SU-DHL-6 (cell line): Measurements from ENCODE around the gene ADH1B.

Experiments used
- H2AFZ ChIP-seq: fragments of 200-600 bp; sonication (generic); 2 replicates; pipeline ENCODE4 v1.6.1; 2014; ENCODE audit warnings: low read depth, mild to moderate bottlenecking, moderate library complexity, mixed read lengths, antibody characterized with exemption, low read length; ENCODE audit not compliant: severe bottlenecking
- H3F3A ChIP-seq: fragments of 200-600 bp; shearing (Covaris generic); 2 replicates; pipeline ENCODE4 v1.6.0; 2016; ENCODE audit warnings: antibody characterized with exemption, mild to moderate bottlenecking; ENCODE audit not compliant: insufficient read depth
- H3K27ac ChIP-seq: fragments of 200-600 bp; sonication (generic); 2 replicates; pipeline ENCODE4 v1.5.1; 2016; ENCODE audit warnings: low read depth, mild to moderate bottlenecking, low read length, moderate library complexity, mixed read lengths
- H3K27me3 ChIP-seq: fragments of 200-600 bp; sonication (generic), shearing (Covaris generic); 2 replicates; pipeline ENCODE4 v1.6.0; 2014; ENCODE audit warnings: mild to moderate bottlenecking, low read length
- H3K36me3 ChIP-seq: fragments of 200-600 bp; sonication (generic); 2 replicates; pipeline ENCODE4 v1.6.1; 2014; ENCODE audit warnings: mild to moderate bottlenecking, low read length, mixed read lengths
- H3K4me2 ChIP-seq: fragments of 300-600, 200-600 bp; shearing (Covaris generic), sonication (generic); 2 replicates; pipeline ENCODE4 v1.6.0; 2014; ENCODE audit warnings: low read length, low read depth, mild to moderate bottlenecking; ENCODE audit not compliant: poor library complexity, severe bottlenecking
- H3K4me3 ChIP-seq: fragments of 200-600 bp; sonication (generic); 2 replicates; pipeline ENCODE4 v1.5.1; 2014; ENCODE audit warnings: antibody characterized with exemption, low read length, mild to moderate bottlenecking, mixed read lengths; ENCODE audit not compliant: insufficient read depth, poor library complexity, severe bottlenecking
- H3K79me2 ChIP-seq: fragments of 200-600 bp; sonication (generic); 2 replicates; pipeline ENCODE4 v1.6.1; 2014; ENCODE audit warnings: mild to moderate bottlenecking, low read length, moderate library complexity; ENCODE audit not compliant: insufficient read depth
- H3K9ac ChIP-seq: fragments of 200-600 bp; sonication (generic); 2 replicates; pipeline ENCODE4 v1.7.0; 2014; ENCODE audit warnings: mild to moderate bottlenecking, low read length
- H3K9me2 ChIP-seq: fragments of 200-600 bp; sonication (generic); replicated peaks from 2 replicates; pipeline ENCODE4 v1.6.1; 2014; ENCODE audit warnings: low read length; ENCODE audit not compliant: insufficient read depth
- H3K9me3 ChIP-seq: fragments of 200-600 bp; sonication (generic); 2 replicates; pipeline ENCODE4 v1.6.1; 2014; ENCODE audit warnings: low read length, mixed read lengths; ENCODE audit not compliant: insufficient read depth
- H4K20me1 ChIP-seq: fragments of 200-600 bp; sonication (generic); 2 replicates; pipeline ENCODE4 v1.6.1; 2014; ENCODE audit warnings: low read depth, mild to moderate bottlenecking, antibody characterized with exemption, low read length, moderate library complexity, mixed read lengths
- CTCF ChIP-seq: fragments of 200-600 bp; sonication (generic); IDR thresholded peaks from one replicate; pipeline ENCODE4 v1.5.1; 2017; ENCODE audit warnings: antibody characterized with exemption, mild to moderate bottlenecking, low read length, moderate library complexity; ENCODE audit not compliant: insufficient read depth, poor library complexity, severe bottlenecking
- EZH2phosphoT487 ChIP-seq: fragments of 200-600 bp; sonication (generic), shearing (Covaris generic); conservative IDR thresholded peaks from 2 replicates; pipeline ENCODE4 v1.6.1; 2018; ENCODE audit warnings: mild to moderate bottlenecking, antibody characterized with exemption, low read length, moderate library complexity, mixed read lengths

Gene ADH1B

GRCh38 chr4:99273704-99274103 is 47.5 kb downstream of the ADH1B start:
- no peak for TF ChIP-seq CTCF
- no peak for TF ChIP-seq EZH2phosphoT487
- H3K9me3 ChIP-seq = no peaks in the 10 kb centered on the region
- no peaks in the 10 kb centered on the region for H3K36me3 ChIP-seq
- H3K79me2 ChIP-seq = no peaks in the 10 kb centered on the region
- no peaks in the 10 kb centered on the region for H3K27me3 ChIP-seq
- no peaks in the 10 kb centered on the region for H3F3A ChIP-seq
- no peak overlapping the region for H3K27ac ChIP-seq
- no peak overlapping the region for H3K9ac ChIP-seq
- H3K4me2 ChIP-seq = no peak overlapping the region
- no peaks in the 10 kb centered on the region for H4K20me1 ChIP-seq
- H2AFZ ChIP-seq = no peak overlapping the region
- H3K4me3 ChIP-seq = no peak overlapping the region
- H3K9me2 ChIP-seq = no peaks in the 10 kb centered on the region

GRCh38 chr4:99264927-99265326 is 56.3 kb downstream of the ADH1B start:
- TF ChIP-seq EZH2phosphoT487 = no peak
- TF ChIP-seq CTCF = no peak
- Histone ChIP-seq H3K4me3 (no peak overlapping the region), H3K9ac (no peak overlapping the region), H3K79me2 (no peaks in the 10 kb centered on the region), H3K9me3 (no peaks in the 10 kb centered on the region), H3F3A (no peaks in the 10 kb centered on the region), H3K27me3 (no peaks in the 10 kb centered on the region), H3K36me3 (no peaks in the 10 kb centered on the region), H2AFZ (no peak overlapping the region), H4K20me1 (no peaks in the 10 kb centered on the region), H3K27ac (no peak overlapping the region), H3K4me2 (no peak overlapping the region), H3K9me2 (no peaks in the 10 kb centered on the region)
